GM23338 (cell line): ENCODE measurements around the gene MYO1A. TPM values are rescaled to one million over a fixed set of nuclear protein-coding genes. Genes with fewer than 3 reads are reported as not detected.

ENCODE experiments used
- ATAC-seq: fragments of 200-7000 bp; cut with Tn5 transposase; 3 replicates; pipeline ENCODE4 v1.9.1; 2020
- DNase-seq: peaks from one replicate; pipeline ENCODE4 v3.0.0-alpha.2; 2015; ENCODE audit warnings: low spot score
- H2AFZ ChIP-seq: fragments of 200-600 bp; sonication (generic); 2 replicates; pipeline ENCODE4 v1.8.0; 2016; ENCODE audit warnings: antibody characterized with exemption, mild to moderate bottlenecking, moderate library complexity
- H3F3A ChIP-seq: fragments of 200-600 bp; sonication (generic); replicated peaks from 2 replicates; pipeline ENCODE4 v1.8.0; 2017; ENCODE audit warnings: antibody characterized with exemption, mixed run types, low read depth
- H3K27ac ChIP-seq: fragments of 200-600 bp; sonication (generic); 2 replicates; pipeline ENCODE4 v1.6.1; 2016; ENCODE audit warnings: low read depth
- H3K27me3 ChIP-seq: fragments of 200-600 bp; sonication (generic); 2 replicates; pipeline ENCODE4 v1.8.0; 2016; ENCODE audit warnings: mild to moderate bottlenecking, mixed run types, moderate library complexity; ENCODE audit not compliant: insufficient read depth
- H3K36me3 ChIP-seq: fragments of 200-600 bp; sonication (generic); 2 replicates; pipeline ENCODE4 v1.8.0; 2016; ENCODE audit warnings: mild to moderate bottlenecking; ENCODE audit not compliant: insufficient read depth
- H3K4me1 ChIP-seq: fragments of 200-600 bp; sonication (generic); 2 replicates; pipeline ENCODE4 v1.8.0; 2016; ENCODE audit warnings: mild to moderate bottlenecking, moderate library complexity; ENCODE audit not compliant: insufficient read depth
- H3K4me2 ChIP-seq: fragments of 200-600 bp; sonication (generic); 2 replicates; pipeline ENCODE4 v1.7.1; 2017; ENCODE audit warnings: mixed run types
- H3K4me3 ChIP-seq: fragments of 200-600 bp; sonication (generic); 2 replicates; pipeline ENCODE4 v1.6.1; 2016; ENCODE audit warnings: mixed run types
- H3K79me2 ChIP-seq: fragments of 200-600 bp; sonication (generic); replicated peaks from 2 replicates; pipeline ENCODE4 v1.8.0; 2017; ENCODE audit warnings: mild to moderate bottlenecking; ENCODE audit not compliant: insufficient read depth
- H3K9me2 ChIP-seq: fragments of 200-600 bp; sonication (generic); 2 replicates; pipeline ENCODE4 v1.8.0; 2017; ENCODE audit not compliant: insufficient read depth
- H4K20me1 ChIP-seq: fragments of 200-600 bp; sonication (generic); replicated peaks from 2 replicates; pipeline ENCODE4 v1.8.0; 2017; ENCODE audit warnings: mild to moderate bottlenecking; ENCODE audit not compliant: insufficient read depth
- H3K27ac Mint-ChIP-seq: 2 replicates; pipeline ENCODE4 v1.8.0; 2020; ENCODE audit warnings: inconsistent platforms, mild to moderate bottlenecking, moderate library complexity, mixed read lengths
- H3K27me3 Mint-ChIP-seq: 3 replicates; pipeline ENCODE4 v1.8.0; 2022; ENCODE audit warnings: low read depth, mild to moderate bottlenecking, moderate library complexity, mixed read lengths, inconsistent platforms; ENCODE audit not compliant: insufficient read depth, poor library complexity
- H3K36me3 Mint-ChIP-seq: 3 replicates; pipeline ENCODE4 v1.8.0; 2021; ENCODE audit warnings: low read depth, mild to moderate bottlenecking, inconsistent platforms, moderate library complexity, mixed read lengths
- H3K4me1 Mint-ChIP-seq: 3 replicates; pipeline ENCODE4 v1.8.0; 2020; ENCODE audit warnings: mild to moderate bottlenecking, inconsistent platforms, mixed read lengths
- H3K4me3 Mint-ChIP-seq: 3 replicates; pipeline ENCODE4 v1.8.0; 2021; ENCODE audit warnings: moderate library complexity, mild to moderate bottlenecking, inconsistent platforms, mixed read lengths
- H3K9me3 Mint-ChIP-seq: 3 replicates; pipeline ENCODE4 v1.8.0; 2020; ENCODE audit warnings: moderate library complexity, mild to moderate bottlenecking, inconsistent platforms, mixed read lengths
- CREB1 ChIP-seq: fragments of 250-450 bp; sonication (Bioruptor Pico); IDR thresholded peaks from 2 replicates; pipeline ENCODE4 v1.5.0; 2020; ENCODE audit warnings: low read depth, mild to moderate bottlenecking, moderate library complexity
- CTCF ChIP-seq, 2 experiments: fragments of 200-600 bp in 1 of 2; sonication (generic) in 1 of 2; conservative IDR thresholded peaks; 2 replicates each; pipeline versions ENCODE4 v1.5.1 to v1.6.1; 2016 to 2017; ENCODE audit warnings: antibody characterized with exemption in 2 of 2, low read depth in 2 of 2, mild to moderate bottlenecking in 2 of 2, moderate library complexity in 1 of 2
- EZH2phosphoT487 ChIP-seq: fragments of 200-600 bp; sonication (generic); IDR thresholded peaks from one replicate; pipeline ENCODE4 v1.8.1; 2018; ENCODE audit warnings: antibody characterized with exemption; ENCODE audit not compliant: unreplicated experiment
- JUNB ChIP-seq: IDR thresholded peaks from one replicate; pipeline ENCODE4 v1.6.1; 2016; ENCODE audit warnings: antibody characterized with exemption; ENCODE audit not compliant: unreplicated experiment
- NANOG ChIP-seq: IDR thresholded peaks from 2 replicates; pipeline ENCODE4 v1.6.1; 2016; ENCODE audit warnings: antibody characterized with exemption, borderline replicate concordance
- REST ChIP-seq: IDR thresholded peaks from one replicate; pipeline ENCODE4 v1.6.1; 2018; ENCODE audit warnings: antibody characterized with exemption; ENCODE audit not compliant: unreplicated experiment
- polyA plus RNA-seq: library from polyadenylated mRNA; unstranded; fragments of >200 nt; fragmentation: Nextera tagmentation; extraction: Ambion mirVana; gene quantifications from 2 replicates; pipeline ENCODE4 v1.2.1, GENCODE V29; 2016
- total RNA-seq: library from RNA; depleted of rRNA; stranded (reverse); fragments of >200 nt; shearing (Covaris generic); gene quantifications from 2 replicates; pipeline ENCODE4 v1.2.3, GENCODE V29; 2014

The MYO1A gene
- total and polyA plus RNA-seq, 2 experiments from 2014 or later = not detected

- H3K36me3 Mint-ChIP-seq = peaks cover 72% of the 10 kb centered on the region
Measured at GRCh38 chr12:57066245-57066644, 16.3 kb upstream of the MYO1A start.

More at GRCh38 chr12:57066245-57066644, 16.3 kb upstream of the MYO1A start:
- no peak for ATAC-seq
- Histone ChIP-seq H3K9me2 (no peaks in the 10 kb centered on the region), H2AFZ (no peak overlapping the region), H3K4me2 (no peak overlapping the region), H3K79me2 (peaks cover 14% of the 10 kb centered on the region; the same call in 1 of the 2 replicates), H3K27ac (no peak overlapping the region), H3K36me3 (peaks cover 47% of the 10 kb centered on the region), H4K20me1 (peaks cover 10% of the 10 kb centered on the region), H3K27me3 (no peaks in the 10 kb centered on the region), H3K4me3 (no peak overlapping the region), H3K4me1 (no peaks in the 10 kb centered on the region), H3F3A (peaks cover 19% of the 10 kb centered on the region; the same call in 1 of the 2 replicates)
- Mint-ChIP-seq H3K4me1 (peaks cover 3% of the 10 kb centered on the region; the same call in 2 of the 3 replicates), H3K27me3 (peaks cover 2% of the 10 kb centered on the region), H3K4me3 (no peak overlapping the region), H3K27ac (no peak overlapping the region), H3K9me3 (no peaks in the 10 kb centered on the region)
- no peak for DNase-seq
- TF ChIP-seq JUNB (no peak), CTCF (conservative IDR thresholded peaks at IDR 0.05; ENCODE audit: low read depth in 2 of 2) (no peak), NANOG (no peak), EZH2phosphoT487 (no peak), REST (no peak), CREB1 (CRISPR knock-in tag) (no peak)
